Lower leg skin (tissue), 3 donors: ENCODE results near the gene NRTN.

Experiments
- CTCF ChIP-seq, 3 donors: fragments of 450-650 bp; IDR thresholded peaks; one replicate each; pipeline ENCODE4 v1.5.1; 2016; ENCODE audit warnings: antibody characterized with exemption in 3 of 3, mild to moderate bottlenecking in 3 of 3, moderate library complexity in 2 of 3
- POLR2A ChIP-seq, 2 donors: fragments of 450-650 bp; IDR thresholded peaks; one replicate each; pipeline ENCODE4 v1.6.1; 2016 to 2017; ENCODE audit warnings: antibody characterized with exemption in 2 of 2, mild to moderate bottlenecking in 1 of 2, moderate library complexity in 1 of 2

DNA sequence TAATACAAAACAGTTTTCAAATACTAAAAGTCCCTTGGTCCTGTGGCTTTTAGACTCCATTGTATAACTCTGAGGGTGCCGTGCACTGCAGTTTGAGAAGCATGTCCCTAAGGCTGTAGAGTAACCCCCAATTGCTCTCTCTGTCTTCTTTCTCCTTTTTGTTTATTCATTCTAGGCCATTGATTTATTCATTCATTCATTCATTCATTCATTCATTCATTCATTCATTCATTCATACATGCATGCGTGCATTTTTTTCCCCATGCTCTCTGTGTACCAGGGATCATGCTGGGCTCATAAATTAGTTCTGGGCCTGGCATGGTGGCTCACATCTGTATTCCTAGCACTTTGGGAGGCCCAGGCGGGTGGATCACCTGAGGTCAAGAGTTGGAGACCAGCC, 39.6 kb upstream of the NRTN start:
- TF ChIP-seq CTCF (IDR thresholded peaks at IDR 0.05) (no peak), POLR2A (IDR thresholded peaks at IDR 0.05) (no peak)
